Dedifferentiated amniotic fluid mesenchymal stem cell (primary cell): ENCODE data around the gene CADM1.

Source experiments
- DNase-seq: peaks from one replicate; pipeline ENCODE4 v3.0.0-alpha.2; 2016; ENCODE audit errors: extremely low spot score

The CADM1 gene

DNA sequence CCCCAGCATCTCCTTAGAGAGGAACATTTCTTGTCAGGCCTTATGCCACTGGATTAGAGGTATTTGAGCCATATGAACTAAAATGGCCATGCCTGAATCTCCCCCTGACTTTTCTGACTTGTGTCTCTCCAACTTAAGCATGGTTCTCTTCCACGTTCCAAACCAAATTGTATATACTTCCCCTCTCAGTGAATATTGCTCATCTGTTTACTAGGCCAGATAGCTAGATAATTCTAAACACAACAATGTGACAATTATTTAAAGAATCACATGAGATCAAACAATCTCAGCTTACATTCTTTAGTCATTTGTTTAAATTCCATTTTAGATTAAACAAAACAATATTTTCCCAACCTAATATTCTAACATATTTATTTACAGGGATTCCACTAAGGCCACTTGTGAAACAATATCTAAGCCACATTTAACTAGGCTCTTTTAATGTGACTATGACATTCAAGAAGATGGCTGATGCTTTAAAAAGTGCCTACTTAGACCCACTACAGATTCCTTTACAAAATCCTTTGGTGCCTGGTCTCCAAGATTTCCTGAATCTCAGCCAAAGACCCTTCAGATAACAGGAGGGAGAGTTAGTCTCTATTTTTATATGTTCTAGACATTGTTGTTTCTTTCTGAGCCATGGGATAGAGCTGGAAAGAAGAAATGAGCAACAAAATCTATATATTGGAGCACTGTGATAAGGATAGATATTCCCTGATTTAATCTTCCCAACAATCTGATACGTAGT lies 105.7 kb downstream of the CADM1 start:
- no peak for DNase-seq

DNA sequence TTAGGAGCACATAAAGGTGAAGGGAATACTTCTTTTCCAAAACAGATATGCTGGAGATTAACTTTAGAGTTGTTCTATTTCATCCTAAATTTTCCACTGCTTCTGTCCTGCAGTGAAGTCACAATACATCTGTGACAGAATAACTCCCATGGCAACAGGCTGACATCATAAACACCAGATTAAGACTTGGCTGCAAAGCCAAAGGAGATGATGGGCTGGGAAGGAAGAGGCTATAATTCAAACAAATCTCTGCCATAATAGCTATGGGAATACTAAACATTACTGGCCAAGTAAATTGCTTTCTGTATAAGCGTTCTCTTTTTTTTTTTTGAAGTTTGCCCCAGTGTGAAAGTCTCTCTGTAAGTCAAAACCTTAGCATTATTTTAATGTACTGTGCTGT lies 107.7 kb downstream of the CADM1 start:
- no peak for DNase-seq

DNA sequence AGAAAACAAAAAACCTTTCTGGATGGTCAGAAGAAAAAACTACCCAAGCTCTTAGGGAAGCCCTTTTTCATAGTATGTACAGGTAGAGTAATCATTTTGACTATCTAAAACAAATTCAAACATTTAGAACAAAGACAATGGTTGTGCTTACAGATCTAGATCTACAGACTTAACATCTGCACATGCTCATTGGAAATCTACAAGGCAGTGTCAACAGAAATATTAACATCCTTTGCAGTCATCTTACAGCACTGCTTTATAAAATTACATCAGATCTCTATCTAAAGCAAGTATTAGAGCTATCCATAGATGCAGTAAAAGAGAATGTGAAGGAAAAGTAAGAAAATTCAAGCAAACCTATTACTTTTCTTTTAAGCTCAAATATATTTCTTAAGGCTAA lies 110.3 kb downstream of the CADM1 start:
- no peak for DNase-seq

DNA sequence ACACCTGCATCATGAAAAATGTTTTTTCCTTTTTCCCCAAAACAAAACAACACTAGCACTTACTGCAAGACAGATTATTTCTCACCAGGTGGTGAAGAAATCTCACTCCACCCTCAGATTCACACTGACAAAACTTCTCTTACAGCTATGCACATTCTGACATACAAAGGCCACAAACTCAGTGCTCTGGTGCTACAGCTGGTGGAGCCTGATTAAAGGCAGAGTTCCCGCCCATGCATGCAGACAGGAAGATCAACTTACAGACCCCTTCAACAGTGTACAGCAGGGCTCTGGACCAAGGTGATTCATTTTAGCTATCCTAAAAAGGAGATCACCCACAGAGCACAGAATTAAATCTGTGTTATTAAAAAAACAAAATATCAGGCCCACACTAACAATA lies 112.6 kb downstream of the CADM1 start:
- DNase-seq, result no peak

DNA sequence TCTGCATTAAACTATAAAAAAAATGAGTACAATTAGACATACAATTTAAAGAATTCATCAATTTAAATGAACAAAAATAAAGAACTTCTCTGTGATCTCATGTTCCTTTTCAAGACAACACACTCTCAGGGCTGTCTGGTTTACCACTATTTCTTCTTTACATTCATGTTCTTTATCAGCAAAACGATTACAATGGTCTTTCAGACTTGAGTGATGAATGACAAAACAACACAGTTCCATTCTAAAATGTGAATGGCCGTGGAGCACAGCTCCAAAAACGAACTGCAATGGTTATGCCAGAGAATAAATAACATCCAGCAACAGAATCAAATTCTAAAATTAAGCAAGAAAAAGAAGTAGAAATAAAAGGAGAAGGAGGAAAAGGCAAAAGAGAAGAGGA lies 113.1 kb downstream of the CADM1 start:
- no peak for DNase-seq

DNA sequence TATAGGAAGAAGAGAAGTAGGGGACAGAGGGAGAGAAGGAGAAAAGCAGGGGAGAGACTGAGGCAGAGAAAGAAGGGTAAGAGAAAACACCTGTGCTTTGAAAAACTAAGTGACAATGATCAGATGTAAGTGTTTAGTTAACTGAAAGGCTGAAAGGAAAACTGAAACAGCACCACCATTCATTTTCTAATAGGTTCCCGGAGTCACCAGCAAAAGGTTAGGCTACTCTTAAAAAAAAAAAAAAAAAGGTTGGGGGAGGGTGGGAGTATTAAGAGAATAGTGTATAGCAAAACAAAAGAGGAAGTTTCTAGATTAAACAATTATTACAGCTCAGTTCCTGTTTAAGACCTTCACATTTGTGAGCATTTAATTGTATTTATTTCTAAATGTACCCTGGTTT lies 113.8 kb downstream of the CADM1 start:
- no peak for DNase-seq

DNA sequence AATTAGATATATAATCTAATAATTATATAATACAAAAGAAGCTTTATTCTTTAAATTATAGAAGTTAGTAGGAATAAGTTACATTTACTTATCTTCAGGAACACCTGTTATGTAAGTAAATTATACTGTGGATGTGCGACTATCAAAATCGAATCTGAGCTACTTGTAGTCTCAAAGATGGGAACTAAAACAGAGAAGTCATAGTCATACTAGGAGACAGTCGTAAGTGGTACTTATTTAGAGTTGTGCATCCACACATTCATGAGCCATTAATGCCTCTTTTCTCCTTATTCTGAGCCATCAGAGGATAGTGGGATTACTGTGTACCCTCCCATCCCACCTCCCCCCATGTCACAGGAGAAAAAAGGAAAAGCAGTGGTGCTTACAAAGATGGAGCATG lies 114.4 kb downstream of the CADM1 start:
- no peak for DNase-seq

DNA sequence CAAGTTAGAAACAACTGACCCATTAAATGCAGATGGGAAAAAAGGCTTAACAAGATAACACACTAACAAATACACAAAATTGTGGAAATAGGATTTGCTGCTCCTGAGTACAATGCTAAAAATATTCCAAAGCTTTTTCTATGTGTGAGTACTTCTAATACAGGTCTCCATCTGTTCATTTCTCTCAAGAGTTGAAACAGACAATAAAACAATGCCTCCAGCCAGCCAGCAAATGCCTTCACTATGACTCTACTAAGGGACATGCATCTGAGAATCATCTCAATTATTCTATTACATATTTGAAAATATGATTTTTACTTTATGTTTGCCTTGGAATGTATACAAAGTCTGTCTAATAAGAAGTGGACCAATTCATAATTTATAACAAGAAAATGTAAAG lies 119.0 kb downstream of the CADM1 start:
- no peak for DNase-seq

DNA sequence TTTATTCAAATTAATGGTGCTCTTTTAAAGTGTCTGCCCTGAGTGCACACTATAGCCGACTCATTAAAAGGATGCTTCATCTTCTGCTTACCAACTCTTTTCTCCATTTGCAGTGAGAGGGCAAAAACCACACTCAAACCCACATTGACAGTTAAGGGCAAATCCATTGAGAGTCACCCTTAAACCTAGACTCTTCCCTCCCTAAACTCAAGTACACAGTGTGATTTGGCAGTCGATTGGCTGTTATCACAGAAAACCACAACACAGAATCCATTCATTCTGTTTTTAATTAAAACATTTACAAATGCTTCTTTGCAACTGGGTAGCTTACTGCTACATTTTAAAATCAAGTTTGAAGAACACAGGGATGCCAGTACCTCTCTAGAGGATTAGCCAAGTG lies 120.0 kb downstream of the CADM1 start:
- DNase-seq, result no peak

DNA sequence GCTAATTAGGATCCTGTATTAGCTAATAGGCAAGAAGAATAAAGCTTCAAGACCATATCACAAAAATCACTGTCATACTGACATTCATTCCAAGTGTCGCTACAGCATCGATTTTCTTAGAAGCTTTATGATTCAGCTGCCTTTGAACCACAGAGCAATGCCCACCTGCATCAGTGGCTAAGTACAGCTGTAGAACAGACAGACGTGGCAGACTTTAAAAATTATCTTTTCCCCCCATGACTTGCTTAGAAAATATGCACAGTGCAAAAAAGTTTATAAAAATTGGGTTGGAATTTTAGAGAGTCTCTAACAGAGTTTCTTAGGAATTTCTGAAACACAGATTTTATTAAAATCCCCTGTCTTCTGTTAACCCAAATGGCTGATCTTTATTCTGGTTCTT lies 120.8 kb downstream of the CADM1 start:
- no peak for DNase-seq

DNA sequence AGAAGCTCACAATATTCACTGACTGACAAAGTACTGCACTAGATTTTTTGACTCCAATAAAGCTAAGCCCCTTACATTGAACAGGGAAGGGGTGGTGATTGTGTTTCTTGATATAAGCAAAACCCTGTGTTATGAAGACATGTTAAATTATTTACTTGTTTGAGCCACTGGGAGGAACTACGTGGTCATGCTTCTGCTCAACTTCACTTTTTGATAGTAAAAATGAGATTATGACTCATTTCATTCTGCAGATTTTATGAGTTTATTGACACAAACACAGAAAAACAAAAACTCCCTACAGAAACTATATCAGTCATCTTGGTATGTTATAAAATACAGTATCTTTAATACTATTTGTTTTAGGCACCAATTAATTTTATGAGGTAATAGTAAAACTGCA lies 124.7 kb downstream of the CADM1 start:
- DNase-seq, result no peak

DNA sequence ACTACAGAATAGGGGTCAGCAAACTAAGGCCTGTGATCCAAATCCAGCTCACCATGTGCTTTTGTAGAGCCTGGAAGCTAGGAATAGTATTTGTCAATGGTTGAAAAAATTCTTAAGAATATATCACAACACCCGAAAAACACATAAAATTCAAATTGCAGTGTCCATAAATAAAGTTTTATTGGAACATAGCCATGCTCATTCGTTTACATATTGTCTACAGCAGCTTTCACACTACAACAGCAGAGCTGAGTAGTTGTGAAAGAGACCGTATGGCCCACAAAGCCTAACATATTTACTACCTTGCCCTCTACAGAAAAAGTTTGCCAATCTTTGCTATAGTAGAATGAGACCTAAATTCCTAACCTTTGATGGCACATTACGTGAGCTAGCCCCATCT lies 125.7 kb downstream of the CADM1 start:
- no peak for DNase-seq

DNA sequence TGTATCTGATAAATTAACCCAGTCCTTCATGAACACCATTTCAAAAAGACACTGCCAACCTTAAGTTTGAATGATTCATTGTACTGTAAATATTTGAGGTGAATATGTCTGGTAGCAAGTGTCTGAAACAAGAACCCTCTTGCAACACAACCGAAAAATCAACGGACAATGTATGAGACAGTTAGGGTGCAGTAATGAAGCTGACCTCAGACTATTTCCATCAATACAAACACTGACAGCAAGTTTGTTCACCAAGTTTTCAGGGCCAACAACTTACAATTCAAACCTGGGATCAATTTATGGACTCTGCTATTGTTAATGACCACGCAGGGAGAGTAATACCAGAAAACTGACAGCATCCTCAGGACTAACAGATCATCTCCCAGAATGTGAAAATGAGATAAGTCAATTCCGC lies 126.3 kb downstream of the CADM1 start:
- DNase-seq, result no peak

DNA sequence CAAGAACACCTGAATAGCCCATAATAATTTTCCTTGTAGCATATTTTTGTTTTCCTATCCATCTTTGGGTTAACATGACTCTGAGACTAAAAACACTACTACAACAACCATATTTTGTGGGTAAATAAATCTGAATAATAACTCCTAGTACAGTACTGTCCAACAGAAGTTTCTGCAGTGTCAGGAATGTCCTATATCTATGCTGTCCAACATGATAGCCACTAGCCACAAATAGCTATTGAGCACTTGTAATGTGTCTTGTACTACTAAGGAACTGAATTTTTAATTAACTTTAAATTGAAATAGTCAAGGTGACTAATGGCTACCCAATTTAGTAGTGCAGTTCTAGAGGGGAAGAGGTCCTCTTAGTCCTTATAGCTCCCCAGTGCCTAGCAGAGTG lies 135.6 kb downstream of the CADM1 start:
- no peak for DNase-seq

DNA sequence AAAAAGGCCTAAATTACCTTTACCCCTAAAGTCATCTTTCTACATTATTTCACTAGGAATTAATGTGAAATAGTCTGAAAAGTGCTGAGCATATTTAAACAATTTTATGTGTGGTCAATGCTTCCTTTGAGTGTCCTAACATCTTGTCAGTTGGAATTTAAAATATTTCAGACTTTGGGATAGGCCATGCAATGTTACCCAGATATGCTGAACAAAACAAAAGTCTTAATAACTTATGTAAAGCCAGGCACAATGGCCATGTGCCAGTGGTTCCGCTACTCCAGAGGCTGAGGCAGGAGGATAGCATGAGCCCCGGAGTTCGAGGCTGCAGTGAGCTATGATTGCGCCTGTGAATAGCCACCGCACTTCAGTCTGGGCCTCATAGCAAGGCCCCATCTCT lies 137.4 kb downstream of the CADM1 start:
- DNase-seq, result no peak

DNA sequence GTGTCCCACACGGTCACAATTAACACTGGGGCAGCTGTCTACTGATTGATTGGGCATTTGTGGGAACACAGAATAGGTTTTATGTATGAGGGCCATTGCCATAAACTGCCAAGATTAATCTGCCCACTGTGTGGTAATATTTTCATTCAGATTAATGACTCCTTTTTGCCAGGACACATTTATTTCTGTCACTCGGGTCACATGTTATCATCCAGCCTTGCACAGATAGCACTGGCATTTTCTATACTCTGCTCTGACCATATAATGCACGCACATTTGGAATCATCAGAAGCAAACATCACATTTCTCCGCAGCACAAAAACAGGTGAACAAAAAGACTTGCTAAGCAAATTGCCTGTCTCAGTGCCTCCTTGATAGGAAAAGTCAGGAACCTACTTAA lies 138.3 kb downstream of the CADM1 start:
- no peak for DNase-seq

DNA sequence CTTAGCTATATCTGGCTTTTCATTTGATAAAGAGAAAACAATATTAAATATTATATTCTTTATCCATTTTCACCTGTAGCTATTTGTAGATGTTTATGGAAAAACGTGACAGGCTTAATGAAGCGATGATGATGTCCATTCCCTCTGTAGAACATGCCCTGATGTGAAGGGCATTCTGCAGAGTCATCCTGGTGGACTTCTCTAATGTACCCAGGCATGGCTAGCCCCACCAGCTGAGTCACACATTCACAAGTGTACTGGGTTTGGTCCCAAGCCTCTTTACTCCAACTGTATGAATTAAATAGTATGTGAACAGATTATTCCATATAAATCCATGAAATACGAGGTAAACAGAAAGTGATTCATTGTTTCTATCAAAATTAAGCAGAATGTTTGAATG lies 139.3 kb downstream of the CADM1 start:
- DNase-seq, result no peak

DNA sequence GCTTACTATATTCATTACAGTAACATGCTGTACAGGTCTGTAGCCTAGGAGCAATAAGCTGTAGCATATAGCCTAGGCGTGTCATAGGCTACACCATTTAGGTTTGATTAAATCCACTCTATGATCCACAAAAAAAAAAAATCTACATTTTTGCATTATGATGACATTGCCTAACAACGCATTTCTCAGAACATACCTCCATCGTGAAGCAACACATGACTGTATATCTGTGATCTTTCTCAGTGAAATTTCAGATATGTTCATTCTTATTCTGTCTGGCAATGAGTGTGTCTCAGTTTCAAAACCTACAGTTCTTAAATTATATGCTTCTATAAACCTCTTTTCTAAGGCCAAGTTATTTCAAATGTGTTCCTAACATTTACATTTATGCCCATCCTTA lies 140.3 kb downstream of the CADM1 start:
- no peak for DNase-seq

DNA sequence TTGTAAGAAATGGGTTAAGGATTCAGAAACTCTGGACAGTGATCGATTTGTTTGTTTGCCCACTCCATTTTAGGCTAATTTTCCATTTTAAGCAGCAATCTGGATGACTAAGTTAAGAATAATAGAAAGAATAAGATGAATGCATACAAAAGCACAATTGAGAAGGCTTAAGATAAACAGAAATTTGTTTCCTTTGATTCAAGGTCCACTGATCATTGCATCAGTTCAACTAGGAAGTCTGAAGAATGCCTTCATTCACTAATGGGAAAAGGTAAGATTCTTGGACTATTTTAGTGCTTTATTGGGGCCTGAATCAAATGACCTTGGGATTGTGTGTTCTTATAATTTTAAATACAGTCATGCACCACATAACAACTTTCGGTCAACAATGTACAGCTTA lies 140.8 kb downstream of the CADM1 start:
- no peak for DNase-seq

DNA sequence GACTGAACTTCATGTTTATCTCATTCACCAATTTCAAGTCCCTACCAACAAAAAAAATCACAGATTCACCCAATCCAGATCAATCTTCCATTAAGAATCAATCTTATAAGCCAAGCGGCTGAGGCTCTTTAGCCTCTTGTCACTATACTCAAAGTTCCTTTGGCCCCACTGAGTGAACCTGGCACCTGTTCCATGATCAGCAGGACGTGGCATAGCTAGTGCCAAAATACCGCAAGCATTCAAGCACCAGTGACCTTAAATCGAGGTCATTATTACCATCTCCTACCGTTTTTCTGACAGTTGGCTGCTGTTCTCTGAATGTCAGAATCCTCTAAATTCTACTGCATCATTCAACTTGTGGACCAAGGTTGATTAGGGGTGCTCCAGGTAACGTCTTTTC lies 141.2 kb downstream of the CADM1 start:
- DNase-seq, result no peak

DNA sequence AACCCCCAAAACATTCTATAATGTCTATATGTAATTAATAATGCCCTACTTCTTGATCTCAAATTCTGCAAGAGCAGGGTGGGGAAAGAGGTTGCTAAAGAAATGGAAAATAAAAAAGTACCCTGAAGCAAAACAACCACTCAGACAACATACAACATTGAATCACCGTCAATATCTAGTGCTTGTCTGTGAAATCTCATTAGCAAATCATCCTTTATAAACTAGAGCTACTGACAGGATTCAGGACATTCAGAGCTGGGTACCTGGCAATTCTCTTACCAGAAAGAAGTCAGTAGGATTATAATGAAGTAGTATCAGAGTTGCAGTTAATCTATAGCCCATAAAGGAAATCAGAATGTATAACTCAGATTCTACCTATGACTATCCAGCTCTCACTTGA lies 143.2 kb downstream of the CADM1 start:
- DNase-seq, result no peak

DNA sequence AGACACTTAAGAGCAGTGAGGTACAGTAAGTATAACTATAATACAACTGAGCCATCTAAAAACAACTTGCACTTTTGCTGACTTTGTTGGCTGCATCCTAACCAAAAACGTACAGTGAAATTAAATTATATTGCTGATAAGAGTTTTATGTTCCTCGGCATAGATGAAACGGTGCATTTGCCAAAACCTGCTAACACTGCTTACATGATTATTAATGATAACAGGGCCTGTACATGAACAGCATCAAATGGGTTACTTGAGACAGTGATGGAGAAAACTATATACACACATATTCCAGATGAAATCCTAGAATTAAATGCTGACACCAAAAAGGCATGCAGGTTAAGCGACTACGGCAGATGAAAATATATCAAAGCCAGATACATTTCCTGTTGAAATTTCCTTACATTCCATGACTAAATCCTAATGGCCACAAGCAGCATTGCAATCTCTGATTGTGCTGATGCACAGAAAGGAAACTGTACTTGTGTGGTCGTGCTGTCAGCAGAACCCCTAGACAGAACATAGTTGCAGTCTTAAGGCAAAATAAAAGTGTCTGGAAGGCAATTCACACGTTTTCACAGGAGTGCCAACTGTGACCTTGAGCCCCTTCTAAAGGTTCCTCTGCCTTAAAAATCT lies 143.9 kb downstream of the CADM1 start:
- DNase-seq, result no peak

DNA sequence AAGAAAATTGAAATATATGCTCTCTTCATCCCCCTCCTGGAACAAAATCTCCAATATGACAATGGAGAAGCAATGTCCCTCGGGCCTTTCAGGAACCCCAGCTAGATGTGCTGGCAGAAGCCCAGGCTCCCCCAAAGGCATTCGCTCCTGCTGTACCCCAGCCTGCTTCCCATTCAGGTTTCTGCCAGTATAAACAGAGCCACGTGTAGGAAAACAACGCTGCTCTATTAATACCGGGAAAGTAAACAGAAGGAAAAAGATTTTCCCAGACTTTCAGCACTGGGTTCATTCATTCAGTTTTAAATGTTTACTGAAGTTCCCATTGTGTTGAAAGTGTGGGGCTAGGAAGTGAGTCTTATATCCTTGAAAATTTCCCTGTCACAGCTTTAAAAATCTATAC lies 147.1 kb downstream of the CADM1 start:
- no peak for DNase-seq
